Panc1 (cell line): ENCODE results near the gene LYST. TPM values are rescaled to one million over a fixed set of nuclear protein-coding genes. Genes with fewer than 3 reads are reported as not detected.

Experiments used
- ATAC-seq: fragments of 200-7000 bp; cut with Tn5 transposase; 2 replicates; pipeline ENCODE4 v1.9.1; 2020; ENCODE audit warnings: mild to moderate bottlenecking, moderate library complexity
- BruUV-seq: library from RNA; stranded (reverse); fragments of 400-500 nt; replicated peaks from 2 replicates; lab custom pipeline; 2021; lab: Mats Ljungman, UMichigan
- CTCF ChIA-PET: fragments of 300-600 bp; sonication (Branson Sonifier 250); formaldehyde crosslinking; loops from one replicate; lab custom pipeline; 2022; ENCODE audit warnings: antibody characterized with exemption; lab: Charles Lee
- POLR2A ChIA-PET: fragments of 300-600 bp; sonication (Branson Sonifier 250); formaldehyde crosslinking; loops from one replicate; lab custom pipeline; 2022; ENCODE audit warnings: antibody characterized with exemption; lab: Charles Lee
- DNase-seq: peaks from one replicate; pipeline ENCODE4 v3.0.0-alpha.2; 2010; ENCODE audit warnings: low read depth, low spot score
- H3K27ac ChIP-seq: 2 replicates; pipeline ENCODE4 v1.5.1; 2011; ENCODE audit warnings: mild to moderate bottlenecking, low read length, inconsistent platforms
- H3K27me3 ChIP-seq: fragments of 200-500 bp; sonication (Bioruptor generic); 2 replicates; pipeline ENCODE4 v1.6.0; 2014; ENCODE audit warnings: low read length, inconsistent platforms; ENCODE audit not compliant: control insufficient read depth, insufficient read depth
- H3K36me3 ChIP-seq: fragments of 200-500 bp; sonication (Bioruptor generic); 2 replicates; pipeline ENCODE4 v1.5.1; 2014; ENCODE audit warnings: inconsistent platforms, mild to moderate bottlenecking, low read length, moderate library complexity; ENCODE audit not compliant: control insufficient read depth, insufficient read depth
- H3K4me1 ChIP-seq: 2 replicates; pipeline ENCODE4 v1.5.1; 2011; ENCODE audit warnings: inconsistent platforms, mild to moderate bottlenecking, low read length, moderate library complexity; ENCODE audit not compliant: control insufficient read depth, insufficient read depth
- H3K4me3 ChIP-seq, 2 experiments: 2 replicates each; pipeline ENCODE4 v1.5.1; 2011 to 2012; ENCODE audit warnings: low read depth in 2 of 2, low read length in 2 of 2, mild to moderate bottlenecking in 2 of 2, inconsistent platforms in 1 of 2, moderate library complexity in 1 of 2
- H3K9me3 ChIP-seq: fragments of 200-500 bp; sonication (Bioruptor generic); 2 replicates; pipeline ENCODE4 v1.5.1; 2014; ENCODE audit warnings: low read depth, mild to moderate bottlenecking, inconsistent platforms, low read length, moderate library complexity; ENCODE audit not compliant: control insufficient read depth, insufficient read depth
- POLR2AphosphoS5 ChIP-seq: IDR thresholded peaks from 2 replicates; pipeline ENCODE4 v1.6.1; 2012; ENCODE audit warnings: mild to moderate bottlenecking, low read depth, low read length, moderate library complexity
- SIN3A ChIP-seq: IDR thresholded peaks from 2 replicates; pipeline ENCODE4 v1.6.1; 2012; ENCODE audit warnings: low read depth, mild to moderate bottlenecking, low read length, moderate library complexity, borderline replicate concordance; ENCODE audit not compliant: insufficient read depth
- TCF7L2 ChIP-seq: IDR thresholded peaks from 2 replicates; pipeline ENCODE4 v1.6.1; 2011; ENCODE audit warnings: mild to moderate bottlenecking, low read depth, low read length, inconsistent platforms
- in situ Hi-C: cut with HindIII; loops from 2 replicates; pipeline ENCODE4 v1.10.0; 2016; ENCODE audit warnings: low sequenced_read_pairs, low pct_unique_long_range_greater_than_20kb
- intact Hi-C: fragments of 100-400 bp; cut with micrococcal nuclease; formaldehyde crosslinking; loops from one replicate; pipeline ENCODE4 v1.10.0; 2022; ENCODE audit not compliant: unreplicated experiment
- total RNA-seq: library from RNA; stranded (reverse); gene quantifications from one replicate; pipeline ENCODE4 v1.2.1, GENCODE V29; 2021; ENCODE audit not compliant: unreplicated experiment
- TF ChIP-seq, protein P1 (sequence below), 2 experiments: IDR thresholded peaks; 2 replicates each; pipeline ENCODE4 v1.6.1; 2011 to 2012; ENCODE audit warnings: low read depth in 2 of 2, control low read depth in 1 of 2, low read length in 1 of 2, mild to moderate bottlenecking in 1 of 2, moderate library complexity in 1 of 2; ENCODE audit not compliant: insufficient read depth in 1 of 2
- TF ChIP-seq, protein P2 (sequence below): fragments of 450-650 bp; IDR thresholded peaks from 2 replicates; pipeline ENCODE4 v1.5.1; 2017; ENCODE audit warnings: mild to moderate bottlenecking

LYST gene
- total RNA-seq, 1 experiment from 2014 or later: 75.2 TPM

DNA sequence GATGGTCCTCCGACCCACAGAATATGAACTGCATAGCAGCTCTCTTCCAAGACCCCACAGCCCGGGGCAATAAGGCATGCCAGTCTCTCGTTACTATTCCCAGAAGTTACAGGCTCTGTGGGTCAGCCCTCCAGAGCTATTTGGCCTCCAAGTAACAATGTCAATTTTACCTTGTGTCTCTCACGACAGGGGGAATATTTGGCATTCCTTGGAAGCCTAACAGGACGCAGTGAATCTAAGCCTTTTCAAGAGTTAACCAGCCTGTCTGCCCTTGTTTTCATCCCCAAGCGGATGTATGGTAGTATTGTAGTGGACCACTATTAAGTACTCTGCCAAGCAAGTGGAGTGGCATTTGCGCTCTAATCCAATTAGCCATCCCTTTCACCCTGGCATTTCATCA is 192.7 kb downstream of the LYST start:
- Histone ChIP-seq H3K27me3 (no peaks in the 10 kb centered on the region), H3K36me3 (peaks cover 6% of the 10 kb centered on the region), H3K27ac (no peak overlapping the region), H3K9me3 (peaks cover 22% of the 10 kb centered on the region; the same call in 1 of the 2 replicates), H3K4me3 (no peak overlapping the region), H3K4me1 (no peaks in the 10 kb centered on the region)
- intact Hi-C loops: no loop called here
- no peak for ATAC-seq
- CTCF ChIA-PET: no interaction called here
- in situ Hi-C loops: no loop called here
- POLR2A ChIA-PET: no interaction called here
- no TSS peak for BruUV-seq
- no peak for DNase-seq
- no peak for TF ChIP-seq POLR2AphosphoS5
- TF ChIP-seq SIN3A: no peak
- TF ChIP-seq, protein P1, sequence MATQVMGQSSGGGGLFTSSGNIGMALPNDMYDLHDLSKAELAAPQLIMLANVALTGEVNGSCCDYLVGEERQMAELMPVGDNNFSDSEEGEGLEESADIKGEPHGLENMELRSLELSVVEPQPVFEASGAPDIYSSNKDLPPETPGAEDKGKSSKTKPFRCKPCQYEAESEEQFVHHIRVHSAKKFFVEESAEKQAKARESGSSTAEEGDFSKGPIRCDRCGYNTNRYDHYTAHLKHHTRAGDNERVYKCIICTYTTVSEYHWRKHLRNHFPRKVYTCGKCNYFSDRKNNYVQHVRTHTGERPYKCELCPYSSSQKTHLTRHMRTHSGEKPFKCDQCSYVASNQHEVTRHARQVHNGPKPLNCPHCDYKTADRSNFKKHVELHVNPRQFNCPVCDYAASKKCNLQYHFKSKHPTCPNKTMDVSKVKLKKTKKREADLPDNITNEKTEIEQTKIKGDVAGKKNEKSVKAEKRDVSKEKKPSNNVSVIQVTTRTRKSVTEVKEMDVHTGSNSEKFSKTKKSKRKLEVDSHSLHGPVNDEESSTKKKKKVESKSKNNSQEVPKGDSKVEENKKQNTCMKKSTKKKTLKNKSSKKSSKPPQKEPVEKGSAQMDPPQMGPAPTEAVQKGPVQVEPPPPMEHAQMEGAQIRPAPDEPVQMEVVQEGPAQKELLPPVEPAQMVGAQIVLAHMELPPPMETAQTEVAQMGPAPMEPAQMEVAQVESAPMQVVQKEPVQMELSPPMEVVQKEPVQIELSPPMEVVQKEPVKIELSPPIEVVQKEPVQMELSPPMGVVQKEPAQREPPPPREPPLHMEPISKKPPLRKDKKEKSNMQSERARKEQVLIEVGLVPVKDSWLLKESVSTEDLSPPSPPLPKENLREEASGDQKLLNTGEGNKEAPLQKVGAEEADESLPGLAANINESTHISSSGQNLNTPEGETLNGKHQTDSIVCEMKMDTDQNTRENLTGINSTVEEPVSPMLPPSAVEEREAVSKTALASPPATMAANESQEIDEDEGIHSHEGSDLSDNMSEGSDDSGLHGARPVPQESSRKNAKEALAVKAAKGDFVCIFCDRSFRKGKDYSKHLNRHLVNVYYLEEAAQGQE (IDR thresholded peaks at IDR 0.05; ENCODE audit: insufficient read depth in 1 of 2, low read depth in 2 of 2, low read length in 1 of 2): no peak
- no peak for TF ChIP-seq TCF7L2
- TF ChIP-seq, protein P2, sequence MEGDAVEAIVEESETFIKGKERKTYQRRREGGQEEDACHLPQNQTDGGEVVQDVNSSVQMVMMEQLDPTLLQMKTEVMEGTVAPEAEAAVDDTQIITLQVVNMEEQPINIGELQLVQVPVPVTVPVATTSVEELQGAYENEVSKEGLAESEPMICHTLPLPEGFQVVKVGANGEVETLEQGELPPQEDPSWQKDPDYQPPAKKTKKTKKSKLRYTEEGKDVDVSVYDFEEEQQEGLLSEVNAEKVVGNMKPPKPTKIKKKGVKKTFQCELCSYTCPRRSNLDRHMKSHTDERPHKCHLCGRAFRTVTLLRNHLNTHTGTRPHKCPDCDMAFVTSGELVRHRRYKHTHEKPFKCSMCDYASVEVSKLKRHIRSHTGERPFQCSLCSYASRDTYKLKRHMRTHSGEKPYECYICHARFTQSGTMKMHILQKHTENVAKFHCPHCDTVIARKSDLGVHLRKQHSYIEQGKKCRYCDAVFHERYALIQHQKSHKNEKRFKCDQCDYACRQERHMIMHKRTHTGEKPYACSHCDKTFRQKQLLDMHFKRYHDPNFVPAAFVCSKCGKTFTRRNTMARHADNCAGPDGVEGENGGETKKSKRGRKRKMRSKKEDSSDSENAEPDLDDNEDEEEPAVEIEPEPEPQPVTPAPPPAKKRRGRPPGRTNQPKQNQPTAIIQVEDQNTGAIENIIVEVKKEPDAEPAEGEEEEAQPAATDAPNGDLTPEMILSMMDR: no peak

DNA sequence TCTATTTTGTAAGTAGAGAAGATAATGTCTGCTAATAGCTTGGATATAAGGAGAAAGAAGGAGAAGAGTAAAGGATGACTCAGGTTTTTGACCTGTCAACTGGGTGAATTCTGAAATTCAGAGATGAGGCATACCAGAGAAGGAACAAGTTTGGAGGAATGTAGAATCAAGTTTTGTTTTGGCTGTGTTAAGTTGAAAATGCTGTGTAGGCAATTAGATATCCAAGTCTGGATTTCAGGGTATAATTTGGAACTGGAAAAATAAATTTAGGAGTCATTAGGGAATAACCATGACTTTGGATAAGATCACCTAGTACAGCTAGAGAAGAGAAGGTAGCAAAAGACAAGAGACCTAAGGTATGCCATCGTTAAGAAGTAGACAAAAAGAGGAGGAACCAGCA is 194.7 kb downstream of the LYST start:
- DNase-seq (no peak), ATAC-seq (no peak)
- intact Hi-C loops (no loop called here), in situ Hi-C loops (no loop called here)
- TF ChIP-seq, protein P2: no peak
- TF ChIP-seq, protein P1 (IDR thresholded peaks at IDR 0.05; ENCODE audit: insufficient read depth in 1 of 2, low read depth in 2 of 2, low read length in 1 of 2): no peak
- TF ChIP-seq POLR2AphosphoS5 (no peak), TCF7L2 (no peak), SIN3A (no peak)
- Histone ChIP-seq H3K4me1 (no peaks in the 10 kb centered on the region), H3K27ac (no peak overlapping the region), H3K9me3 (peaks cover 22% of the 10 kb centered on the region; the same call in 1 of the 2 replicates), H3K4me3 (no peak overlapping the region), H3K27me3 (no peaks in the 10 kb centered on the region), H3K36me3 (peaks cover 2% of the 10 kb centered on the region; the same call in 1 of the 2 replicates)
- POLR2A ChIA-PET: no interaction called here
- BruUV-seq: no TSS peak
- CTCF ChIA-PET: no interaction called here
